Ramos (cell line): ENCODE results near the gene SLC16A9.
"Not testable (repeated sequence)": the region's sequence is repeated elsewhere in the genome, so short reads cannot be mapped to it uniquely, and the experiment has no call there.

Experiments used
- in situ Hi-C: fragments of 300-500 bp; cut with MboI; formaldehyde crosslinking; loops from one replicate; pipeline ENCODE4 v1.14.3; 2022; ENCODE audit warnings: low sequenced_read_pairs; ENCODE audit not compliant: unreplicated experiment

SLC16A9 gene

GRCh38 chr10:59709395-59710125 lies at the start of gene SLC16A9:
SLC16A9 (minus strand) TSS chr10:59709850; CDS start chr10:59684291, 25,559 bp downstream.
- in situ Hi-C loops: no loop called here

- in situ Hi-C loops: no loop called here
These were observed 48.3 kb upstream of the SLC16A9 start for GRCh38 chr10:59757966-59758365.

- in situ Hi-C loops: no loop called here
These were observed 45.3 kb upstream of the SLC16A9 start for GRCh38 chr10:59754951-59755350.

DNA sequence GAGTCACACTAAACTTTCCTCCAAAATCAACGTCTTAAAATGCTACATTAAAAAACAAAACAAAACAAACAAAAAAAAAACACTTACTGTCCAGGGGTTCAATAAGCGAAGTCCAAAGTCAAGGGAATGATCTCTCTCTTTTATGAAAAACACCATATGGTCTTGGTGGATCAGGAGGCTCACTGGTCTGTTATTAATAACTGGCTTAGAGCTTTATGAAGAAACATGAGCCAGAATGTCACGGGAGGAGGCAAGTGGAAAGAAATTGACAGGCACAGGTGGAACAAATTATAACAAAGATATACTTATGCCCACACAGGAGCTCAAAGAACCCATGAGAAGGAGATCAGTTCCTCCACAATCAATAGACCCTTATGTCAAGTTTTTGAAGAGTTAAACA lies 43.6 kb upstream of the SLC16A9 start, which contains the start of gene MRLN:
Gene MRLN (minus strand): TSS at position 189 of the 400 bp plus-strand sequence.
- in situ Hi-C loops: no loop called here

GRCh38 chr10:59752278-59752940 lies 42.8 kb upstream of the SLC16A9 start:
- in situ Hi-C loops: no loop called here

DNA sequence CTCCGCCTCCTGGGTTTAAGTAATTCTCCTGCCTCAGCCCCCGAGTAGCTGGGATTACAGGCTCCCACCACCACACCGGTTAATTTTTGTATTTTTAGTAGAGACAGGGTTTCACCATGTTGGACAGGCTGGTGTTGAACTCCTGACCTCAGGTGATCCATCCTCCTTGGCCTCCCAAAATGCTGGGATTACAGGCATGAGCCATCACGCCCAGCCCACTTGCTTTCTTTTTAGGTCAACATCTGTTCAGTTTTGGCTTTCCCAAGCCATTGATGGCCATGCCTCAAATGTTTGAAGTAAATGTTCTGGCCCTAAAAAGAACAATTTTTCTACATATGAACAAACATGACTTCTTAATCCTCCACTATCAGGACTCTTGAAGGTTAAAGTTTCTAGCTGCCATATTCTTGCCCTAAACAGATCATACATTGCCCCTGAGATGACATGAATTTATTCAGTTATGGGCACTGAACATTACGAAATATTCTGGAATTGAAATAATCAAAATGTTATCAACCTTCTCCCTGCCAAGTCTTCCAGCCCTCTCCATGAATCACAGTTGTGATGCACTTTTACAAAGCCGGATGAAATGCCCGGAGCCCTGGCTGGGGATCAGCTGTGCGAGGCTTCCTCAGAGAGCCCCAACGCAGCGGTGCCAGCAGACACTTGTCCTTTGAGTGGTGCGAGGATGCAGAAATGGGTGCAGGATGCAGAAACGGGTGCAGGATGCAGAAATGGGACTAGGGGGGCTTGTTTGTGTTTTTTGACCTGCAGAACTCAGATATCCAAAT lies 40.7 kb upstream of the SLC16A9 start:
- in situ Hi-C loops: no loop called here

DNA sequence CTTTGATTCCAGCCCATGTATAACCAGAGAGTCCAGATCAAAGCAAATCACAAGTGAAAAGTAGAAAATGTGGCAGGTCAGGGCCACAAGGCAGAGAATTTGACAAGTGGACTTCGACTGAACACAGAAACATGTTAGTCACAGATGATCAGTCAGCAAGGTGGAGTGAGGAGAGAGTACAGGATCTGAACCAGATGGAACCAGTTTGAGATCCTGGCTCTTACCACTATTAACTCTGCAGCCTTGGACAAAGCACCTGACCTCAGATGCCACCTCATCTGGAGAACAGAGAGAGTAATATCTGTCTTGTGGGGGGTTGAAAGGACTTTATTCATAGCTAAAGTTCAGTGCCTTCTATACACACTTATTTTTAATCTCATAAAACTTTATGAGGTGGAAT lies 39.2 kb upstream of the SLC16A9 start:
- in situ Hi-C loops: no loop called here

- in situ Hi-C loops: no loop called here
These were observed 35.6 kb upstream of the SLC16A9 start for GRCh38 chr10:59745163-59745650.

DNA sequence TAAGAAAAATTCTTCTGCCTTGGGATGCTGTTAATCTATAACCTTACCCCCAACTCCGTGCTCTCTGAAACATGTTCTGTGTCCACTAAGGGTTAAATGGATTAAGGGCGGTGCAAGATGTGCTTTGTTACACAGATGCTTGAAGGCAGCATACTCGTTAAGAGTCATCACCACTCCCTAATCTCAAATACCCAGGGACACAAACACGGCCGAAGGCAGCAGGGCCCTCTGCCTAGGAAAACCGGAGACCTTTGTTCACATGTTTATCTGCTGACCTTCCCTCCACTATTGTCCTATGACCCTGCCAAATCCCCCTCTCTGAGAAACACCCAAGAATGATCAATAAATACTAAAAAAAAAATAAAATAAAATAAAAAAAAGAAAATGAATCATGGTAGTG lies 35.1 kb upstream of the SLC16A9 start:
- in situ Hi-C loops: not testable (repeated sequence)

GRCh38 chr10:59744156-59744555 lies 34.5 kb upstream of the SLC16A9 start:
- in situ Hi-C loops: not testable (repeated sequence)

- in situ Hi-C loops: no loop called here
These were observed 31.9 kb upstream of the SLC16A9 start for GRCh38 chr10:59741583-59741982.

- in situ Hi-C loops: no loop called here
These were observed 31.4 kb upstream of the SLC16A9 start for GRCh38 chr10:59741048-59741447.

DNA sequence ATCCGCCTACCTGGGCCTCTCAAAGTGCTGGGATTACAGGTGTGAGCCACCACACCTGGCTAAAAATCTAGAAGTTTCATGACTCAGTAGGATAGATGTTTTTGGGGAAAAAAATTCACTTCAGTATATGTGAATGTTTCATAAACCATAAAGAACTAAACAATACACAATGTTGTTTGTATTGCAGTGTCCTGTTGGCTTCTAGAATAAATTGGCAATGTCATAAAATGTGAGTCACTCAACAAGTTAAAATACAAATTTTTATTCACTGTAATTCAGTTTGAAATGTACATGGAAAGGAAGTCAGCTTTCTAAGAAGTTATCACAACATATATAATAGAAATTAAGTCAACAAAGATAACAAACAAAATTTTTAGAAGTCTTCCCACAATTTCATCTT lies 27.1 kb upstream of the SLC16A9 start:
- in situ Hi-C loops: no loop called here

GRCh38 chr10:59735296-59735695 lies 25.6 kb upstream of the SLC16A9 start:
- in situ Hi-C loops: no loop called here

DNA sequence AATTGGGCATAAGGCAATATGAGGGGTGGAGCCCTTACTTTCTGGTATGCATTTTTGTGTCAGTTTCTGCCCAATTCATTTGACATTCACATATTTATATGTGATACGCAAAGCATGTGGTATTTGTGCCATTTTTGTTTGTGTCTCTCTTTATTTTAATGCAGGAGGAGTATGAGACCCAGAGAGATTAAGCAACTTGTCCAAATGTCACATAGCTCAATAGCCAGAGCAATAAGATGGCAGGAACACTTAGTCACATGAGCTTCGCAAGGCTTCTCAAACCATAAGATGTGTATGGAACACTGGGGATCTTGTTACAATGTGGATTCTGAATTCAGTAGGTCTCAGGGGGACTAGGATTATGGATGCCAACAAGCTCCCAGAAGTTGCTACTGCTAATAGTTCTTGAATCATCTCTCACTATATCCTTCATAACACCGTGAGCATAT lies 24.4 kb upstream of the SLC16A9 start:
- in situ Hi-C loops: no loop called here

- in situ Hi-C loops: not testable (repeated sequence)
These were observed 23.8 kb upstream of the SLC16A9 start for GRCh38 chr10:59733321-59734013.

DNA sequence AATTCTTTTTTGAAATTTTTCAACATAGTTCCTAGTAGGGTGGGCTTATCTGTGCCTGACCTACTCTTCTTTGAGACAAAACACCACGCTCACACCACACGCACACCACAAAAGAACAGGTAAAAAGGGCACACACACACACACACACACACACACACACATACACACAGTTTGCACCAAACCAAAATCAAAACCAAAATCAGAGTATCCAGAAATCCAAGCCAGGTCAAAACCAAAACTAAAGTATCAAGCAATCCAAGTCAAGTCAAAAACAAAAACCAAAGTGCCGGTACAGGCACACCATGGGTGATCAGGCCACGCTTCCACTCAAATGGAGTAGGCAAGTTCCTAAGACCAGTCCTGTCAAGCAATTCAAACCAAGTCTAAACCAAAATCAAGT lies 23.2 kb upstream of the SLC16A9 start:
- in situ Hi-C loops: not testable (repeated sequence)

DNA sequence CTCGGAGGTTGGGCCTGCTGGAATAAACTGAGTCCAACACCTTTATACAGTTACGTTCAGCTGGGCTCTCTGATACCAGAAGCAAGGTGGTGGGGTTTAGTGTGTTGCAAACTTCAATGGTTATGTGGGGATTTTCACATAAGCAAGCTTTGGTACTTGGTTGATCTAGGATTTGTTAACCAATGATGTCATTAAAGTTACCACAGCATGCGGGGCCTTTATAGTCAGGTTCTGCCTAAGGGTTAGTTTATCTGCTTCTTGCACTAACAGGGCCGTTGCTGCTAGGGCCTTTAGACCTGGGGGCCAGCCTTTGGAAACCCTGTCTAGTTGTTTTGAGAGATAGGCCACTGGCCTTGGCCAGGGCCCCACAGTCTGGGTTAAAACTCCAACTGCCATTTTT lies 19.5 kb upstream of the SLC16A9 start:
- in situ Hi-C loops: not testable (repeated sequence)

DNA sequence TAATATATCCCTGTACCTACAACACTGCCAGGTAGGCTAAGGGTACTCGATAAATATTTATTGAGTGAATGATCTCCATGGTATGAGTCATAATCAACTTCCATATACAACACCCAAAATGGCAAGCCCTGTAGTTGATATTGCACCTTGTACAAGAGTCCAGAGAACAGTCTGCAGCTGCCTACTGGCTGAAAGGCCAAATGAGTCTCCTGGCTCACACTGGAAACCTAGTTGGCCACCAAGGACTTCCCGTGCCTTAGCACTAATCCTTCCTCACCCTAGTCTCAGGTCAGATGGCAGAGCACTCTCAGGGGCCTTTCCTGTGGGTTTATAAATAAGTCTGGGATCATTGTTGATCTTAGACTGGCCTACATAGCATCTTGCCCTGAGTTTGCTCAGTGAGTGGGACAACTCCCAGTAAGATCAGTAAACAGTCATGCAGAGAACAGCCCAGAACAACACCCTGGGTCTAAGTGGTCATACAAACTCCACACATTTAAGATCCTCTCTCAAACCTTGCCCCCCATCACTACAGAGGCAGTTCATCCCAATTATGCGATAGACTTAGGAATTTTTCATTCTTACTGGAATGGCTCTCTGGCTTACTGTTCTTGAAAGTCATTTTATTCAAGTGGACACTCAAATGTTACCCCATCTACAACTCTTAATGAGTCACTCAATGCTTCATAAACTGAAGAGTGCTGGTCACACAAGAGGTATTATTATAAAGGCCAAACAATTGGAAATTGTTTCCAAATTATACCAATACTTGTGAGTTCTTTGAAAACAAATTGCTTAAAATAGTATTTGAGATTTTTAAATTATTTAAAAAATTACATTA lies 14.7 kb upstream of the SLC16A9 start:
- in situ Hi-C loops: no loop called here
